H1 (cell line): ENCODE measurements around the gene PRMT5. TPM values are rescaled to one million over a fixed set of nuclear protein-coding genes. Genes with fewer than 3 reads are reported as not detected.

Experiments
- BRCA1 ChIP-seq: IDR thresholded peaks from 2 replicates; pipeline ENCODE4 v1.6.1; 2012; ENCODE audit warnings: low read depth, low read length, improper control_type of control experiment
- CHD1 ChIP-seq: IDR thresholded peaks from 2 replicates; pipeline ENCODE4 v1.6.1; 2012; ENCODE audit warnings: low read depth, low read length, improper control_type of control experiment
- HDAC2 ChIP-seq, 2 experiments: fragments of 300-600 bp in 1 of 2; sonication (generic) in 1 of 2; IDR thresholded peaks; 2 replicates each; pipeline ENCODE4 v1.6.1; 2011 to 2012; ENCODE audit warnings: low read depth in 2 of 2, low read length in 2 of 2, mild to moderate bottlenecking in 2 of 2, moderate library complexity in 2 of 2, borderline replicate concordance in 1 of 2, inconsistent platforms in 1 of 2
- SUZ12 ChIP-seq: fragments of 200-600 bp; sonication (generic); IDR thresholded peaks from 2 replicates; pipeline ENCODE4 v1.6.1; 2012; ENCODE audit warnings: mild to moderate bottlenecking, inconsistent platforms, low read length, moderate library complexity, mixed read lengths
- polyA plus RNA-seq, 7 experiments: library from polyadenylated mRNA; depleted of rRNA in 3 of 7; stranded (reverse) in 5 of 7; unstranded in 2 of 7; fragments of >200 nt in 5 of 7; fragments of 200-250 nt in 2 of 7; gene quantifications; 1 replicate in 5 of 7; 2 replicates in 1 of 7; 4 replicates in 1 of 7; pipeline versions ENCODE4 v1.2.1 to v1.2.3, GENCODE V29; 2011 to 2013; ENCODE audit warnings: missing spikeins in 2 of 7, mixed read lengths in 2 of 7
- total RNA-seq: library from RNA; stranded (reverse); fragmentation: NEBNext Ultra II Directional; extraction: Animal tissue kit (Norgen Biotek cat#: 25700); gene quantifications from 2 replicates; pipeline ENCODE4 v1.2.1, GENCODE V29; 2021

Gene PRMT5
- total and polyA plus RNA-seq, 2 of the 8 experiments (the other 6 are each of a cell fraction or from before 2014, with no cell fraction given): 171 to 402 TPM

- TF ChIP-seq BRCA1 (no peak), SUZ12 (no peak), CHD1 (no peak), HDAC2 (IDR thresholded peaks at IDR 0.05; ENCODE audit: borderline replicate concordance in 1 of 2, low read depth in 2 of 2, low read length in 2 of 2) (no peak)
These were observed 43.2 kb downstream of the PRMT5 start (continued) for GRCh38 chr14:22885975-22886374.
